Neural cell (in vitro differentiated cells): ENCODE data around the gene GALNT4. TPM values are rescaled to one million over a fixed set of nuclear protein-coding genes. Genes with fewer than 3 reads are reported as not detected.

ENCODE experiments used
- H2AFZ ChIP-seq: fragments of 200-600, 300-800 bp; sonication (generic), shearing (Covaris generic); 2 replicates; pipeline ENCODE4 v1.6.0; 2014; ENCODE audit warnings: low read depth, mild to moderate bottlenecking, antibody characterized with exemption, low read length, moderate library complexity
- H3F3A ChIP-seq: fragments of 200-600 bp; shearing (Covaris generic); 2 replicates; pipeline ENCODE4 v1.6.1; 2016; ENCODE audit warnings: mild to moderate bottlenecking, moderate library complexity, mixed read lengths, antibody characterized with exemption, low read length; ENCODE audit not compliant: insufficient read depth, poor library complexity, severe bottlenecking
- H3K27ac ChIP-seq: fragments of 200-600, 300-800 bp; sonication (generic), shearing (Covaris generic); 2 replicates; pipeline ENCODE4 v1.5.1; 2014; ENCODE audit warnings: mild to moderate bottlenecking, low read length, moderate library complexity
- H3K27me3 ChIP-seq: fragments of 300-800, 200-600 bp; sonication (generic), shearing (Covaris generic); 2 replicates; pipeline ENCODE4 v1.6.0; 2014; ENCODE audit warnings: mild to moderate bottlenecking, low read depth, low read length, moderate library complexity; ENCODE audit not compliant: insufficient read depth
- H3K36me3 ChIP-seq: fragments of 300-800, 200-600 bp; sonication (generic), shearing (Covaris generic); 2 replicates; pipeline ENCODE4 v1.5.1; 2014; ENCODE audit warnings: mild to moderate bottlenecking, antibody characterized with exemption, low read length, moderate library complexity; ENCODE audit not compliant: insufficient read depth
- H3K4me2 ChIP-seq: fragments of 300-800, 200-600 bp; sonication (generic), shearing (Covaris generic); 2 replicates; pipeline ENCODE4 v1.6.0; 2014; ENCODE audit warnings: mild to moderate bottlenecking, low read length
- H3K4me3 ChIP-seq: fragments of 300-800, 200-600 bp; sonication (generic), shearing (Covaris generic); 2 replicates; pipeline ENCODE4 v1.5.1; 2014; ENCODE audit warnings: mild to moderate bottlenecking, low read length, moderate library complexity
- H3K79me2 ChIP-seq: fragments of 200-600 bp; shearing (Covaris generic); replicated peaks from 2 replicates; pipeline ENCODE4 v1.6.0; 2014; ENCODE audit warnings: mild to moderate bottlenecking, low read length, moderate library complexity; ENCODE audit not compliant: insufficient read depth
- H3K9ac ChIP-seq: fragments of 300-800, 200-600 bp; sonication (generic), shearing (Covaris generic); 2 replicates; pipeline ENCODE4 v1.6.1; 2016; ENCODE audit warnings: mild to moderate bottlenecking, low read length, mixed read lengths
- H3K9me2 ChIP-seq: fragments of 200-600 bp; shearing (Covaris generic); 2 replicates; pipeline ENCODE4 v1.6.1; 2016; ENCODE audit warnings: mild to moderate bottlenecking, low read length, mixed read lengths; ENCODE audit not compliant: insufficient read depth
- H3K9me3 ChIP-seq: fragments of 200-600, 300-800 bp; sonication (generic), shearing (Covaris generic); 2 replicates; pipeline ENCODE4 v1.6.1; 2016; ENCODE audit warnings: mild to moderate bottlenecking, mixed run types, low read length, moderate library complexity, mixed read lengths
- H4K20me1 ChIP-seq: fragments of 200-600 bp; shearing (Covaris generic); 2 replicates; pipeline ENCODE4 v1.6.1; 2016; ENCODE audit warnings: mild to moderate bottlenecking, mixed run types; ENCODE audit not compliant: insufficient read depth
- EP300 ChIP-seq: fragments of 450-650 bp; conservative IDR thresholded peaks from 2 replicates; pipeline ENCODE4 v1.6.1; 2014; ENCODE audit warnings: antibody characterized with exemption, mild to moderate bottlenecking, moderate library complexity; ENCODE audit not compliant: poor library complexity, severe bottlenecking
- EZH2 ChIP-seq: fragments of 200-600, 300-800 bp; shearing (Covaris generic), sonication (generic); IDR thresholded peaks from 2 replicates; pipeline ENCODE4 v1.6.1; 2014; ENCODE audit warnings: antibody characterized with exemption, low read length, borderline replicate concordance, mild to moderate bottlenecking; ENCODE audit not compliant: insufficient read depth, poor library complexity, severe bottlenecking
- MXI1 ChIP-seq: fragments of 450-650 bp; conservative IDR thresholded peaks from 2 replicates; pipeline ENCODE4 v1.6.1; 2014; ENCODE audit warnings: antibody characterized with exemption, mild to moderate bottlenecking; ENCODE audit not compliant: poor library complexity, severe bottlenecking
- POLR2AphosphoS5 ChIP-seq: IDR thresholded peaks from 2 replicates; pipeline ENCODE4 v1.6.1; 2012
- RAD21 ChIP-seq: fragments of 450-650 bp; conservative IDR thresholded peaks from 2 replicates; pipeline ENCODE4 v1.6.1; 2014; ENCODE audit warnings: antibody characterized with exemption, mild to moderate bottlenecking, moderate library complexity
- SMC3 ChIP-seq: fragments of 450-650 bp; conservative IDR thresholded peaks from 2 replicates; pipeline ENCODE4 v1.6.1; 2014; ENCODE audit warnings: antibody characterized with exemption, mild to moderate bottlenecking, moderate library complexity; ENCODE audit not compliant: poor library complexity
- TAF1 ChIP-seq: IDR thresholded peaks from 2 replicates; pipeline ENCODE4 v1.6.1; 2012; ENCODE audit warnings: low read depth
- polyA plus RNA-seq: library from polyadenylated mRNA; depleted of rRNA; stranded (reverse); fragments of >200 nt; gene quantifications from 2 replicates; pipeline ENCODE4 v1.2.3, GENCODE V29; 2014
- TF ChIP-seq, protein P1 (sequence below): fragments of 450-650 bp; IDR thresholded peaks from 2 replicates; pipeline ENCODE4 v1.5.1; 2014; ENCODE audit warnings: antibody characterized with exemption, mild to moderate bottlenecking, moderate library complexity; ENCODE audit not compliant: poor library complexity, severe bottlenecking
- TF ChIP-seq, protein P2 (sequence below): IDR thresholded peaks from 2 replicates; pipeline ENCODE4 v1.6.1; 2012; ENCODE audit warnings: borderline replicate concordance

GALNT4 gene
- polyA plus RNA-seq, 1 donor from 2014 or later: 0.78 TPM

GRCh38 chr12:89513544-89513943 lies 11.1 kb downstream of the GALNT4 start:
- Histone ChIP-seq H3K9me3 (no peaks in the 10 kb centered on the region), H3K79me2 (no peaks in the 10 kb centered on the region), H3K4me2 (no peak overlapping the region), H2AFZ (no peak overlapping the region), H3K9me2 (no peaks in the 10 kb centered on the region), H4K20me1 (no peaks in the 10 kb centered on the region), H3F3A (no peaks in the 10 kb centered on the region), H3K4me3 (no peak overlapping the region), H3K27ac (no peak overlapping the region), H3K27me3 (no peaks in the 10 kb centered on the region), H3K36me3 (no peaks in the 10 kb centered on the region), H3K9ac (no peak overlapping the region)
- TF ChIP-seq, protein P1, sequence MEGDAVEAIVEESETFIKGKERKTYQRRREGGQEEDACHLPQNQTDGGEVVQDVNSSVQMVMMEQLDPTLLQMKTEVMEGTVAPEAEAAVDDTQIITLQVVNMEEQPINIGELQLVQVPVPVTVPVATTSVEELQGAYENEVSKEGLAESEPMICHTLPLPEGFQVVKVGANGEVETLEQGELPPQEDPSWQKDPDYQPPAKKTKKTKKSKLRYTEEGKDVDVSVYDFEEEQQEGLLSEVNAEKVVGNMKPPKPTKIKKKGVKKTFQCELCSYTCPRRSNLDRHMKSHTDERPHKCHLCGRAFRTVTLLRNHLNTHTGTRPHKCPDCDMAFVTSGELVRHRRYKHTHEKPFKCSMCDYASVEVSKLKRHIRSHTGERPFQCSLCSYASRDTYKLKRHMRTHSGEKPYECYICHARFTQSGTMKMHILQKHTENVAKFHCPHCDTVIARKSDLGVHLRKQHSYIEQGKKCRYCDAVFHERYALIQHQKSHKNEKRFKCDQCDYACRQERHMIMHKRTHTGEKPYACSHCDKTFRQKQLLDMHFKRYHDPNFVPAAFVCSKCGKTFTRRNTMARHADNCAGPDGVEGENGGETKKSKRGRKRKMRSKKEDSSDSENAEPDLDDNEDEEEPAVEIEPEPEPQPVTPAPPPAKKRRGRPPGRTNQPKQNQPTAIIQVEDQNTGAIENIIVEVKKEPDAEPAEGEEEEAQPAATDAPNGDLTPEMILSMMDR: no peak
- TF ChIP-seq SMC3 (no peak), EP300 (no peak), RAD21 (no peak), EZH2 (no peak), POLR2AphosphoS5 (no peak), MXI1 (no peak), TAF1 (no peak)
- TF ChIP-seq, protein P2, sequence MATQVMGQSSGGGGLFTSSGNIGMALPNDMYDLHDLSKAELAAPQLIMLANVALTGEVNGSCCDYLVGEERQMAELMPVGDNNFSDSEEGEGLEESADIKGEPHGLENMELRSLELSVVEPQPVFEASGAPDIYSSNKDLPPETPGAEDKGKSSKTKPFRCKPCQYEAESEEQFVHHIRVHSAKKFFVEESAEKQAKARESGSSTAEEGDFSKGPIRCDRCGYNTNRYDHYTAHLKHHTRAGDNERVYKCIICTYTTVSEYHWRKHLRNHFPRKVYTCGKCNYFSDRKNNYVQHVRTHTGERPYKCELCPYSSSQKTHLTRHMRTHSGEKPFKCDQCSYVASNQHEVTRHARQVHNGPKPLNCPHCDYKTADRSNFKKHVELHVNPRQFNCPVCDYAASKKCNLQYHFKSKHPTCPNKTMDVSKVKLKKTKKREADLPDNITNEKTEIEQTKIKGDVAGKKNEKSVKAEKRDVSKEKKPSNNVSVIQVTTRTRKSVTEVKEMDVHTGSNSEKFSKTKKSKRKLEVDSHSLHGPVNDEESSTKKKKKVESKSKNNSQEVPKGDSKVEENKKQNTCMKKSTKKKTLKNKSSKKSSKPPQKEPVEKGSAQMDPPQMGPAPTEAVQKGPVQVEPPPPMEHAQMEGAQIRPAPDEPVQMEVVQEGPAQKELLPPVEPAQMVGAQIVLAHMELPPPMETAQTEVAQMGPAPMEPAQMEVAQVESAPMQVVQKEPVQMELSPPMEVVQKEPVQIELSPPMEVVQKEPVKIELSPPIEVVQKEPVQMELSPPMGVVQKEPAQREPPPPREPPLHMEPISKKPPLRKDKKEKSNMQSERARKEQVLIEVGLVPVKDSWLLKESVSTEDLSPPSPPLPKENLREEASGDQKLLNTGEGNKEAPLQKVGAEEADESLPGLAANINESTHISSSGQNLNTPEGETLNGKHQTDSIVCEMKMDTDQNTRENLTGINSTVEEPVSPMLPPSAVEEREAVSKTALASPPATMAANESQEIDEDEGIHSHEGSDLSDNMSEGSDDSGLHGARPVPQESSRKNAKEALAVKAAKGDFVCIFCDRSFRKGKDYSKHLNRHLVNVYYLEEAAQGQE: no peak

DNA sequence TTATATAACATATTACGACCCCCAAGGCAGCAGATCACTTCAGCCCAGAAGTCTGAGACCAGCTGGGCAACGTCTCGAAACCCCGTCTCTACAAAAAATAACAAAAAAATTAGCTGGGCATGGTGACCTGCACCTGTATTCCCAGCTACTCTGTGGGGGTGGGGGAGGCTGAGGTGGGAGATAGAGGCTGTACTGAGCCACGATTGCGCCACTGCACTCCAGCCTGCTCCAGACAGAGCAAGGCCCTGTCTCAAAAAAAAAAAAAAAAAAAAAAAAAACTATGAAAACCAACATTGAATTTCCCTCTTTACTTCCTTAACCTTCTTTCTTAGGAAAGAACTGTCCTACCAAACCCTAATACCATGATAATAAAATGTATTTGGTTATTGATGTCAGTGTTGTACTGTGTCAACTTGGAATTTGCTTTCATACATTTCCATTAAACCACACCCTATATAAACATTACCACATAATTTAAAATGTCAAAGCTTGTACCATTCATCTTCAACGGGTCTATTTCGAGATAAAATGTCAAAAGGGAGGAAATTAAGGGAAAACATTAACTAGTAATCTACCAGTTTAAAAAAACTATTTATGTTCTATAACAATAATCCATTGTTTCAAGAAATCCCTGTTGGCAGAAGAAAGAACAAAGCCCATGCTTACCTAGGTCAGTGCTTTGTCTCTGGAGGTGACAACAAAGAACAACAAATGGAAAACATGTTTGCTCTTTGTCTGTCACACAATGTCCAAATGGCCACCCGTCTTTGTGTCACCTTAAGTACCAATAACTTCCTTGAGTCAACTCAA lies 17.4 kb downstream of the GALNT4 start:
- Histone ChIP-seq H3K36me3 (no peaks in the 10 kb centered on the region), H3K4me3 (no peak overlapping the region), H4K20me1 (no peaks in the 10 kb centered on the region), H3K4me2 (no peak overlapping the region), H2AFZ (no peak overlapping the region), H3F3A (no peaks in the 10 kb centered on the region), H3K9me2 (no peaks in the 10 kb centered on the region), H3K27ac (no peak overlapping the region), H3K9me3 (no peaks in the 10 kb centered on the region), H3K9ac (no peak overlapping the region), H3K27me3 (no peaks in the 10 kb centered on the region), H3K79me2 (no peaks in the 10 kb centered on the region)
- TF ChIP-seq, protein P1: no peak
- TF ChIP-seq POLR2AphosphoS5: no peak
- no peak for TF ChIP-seq TAF1
- no peak for TF ChIP-seq EP300
- no peak for TF ChIP-seq SMC3
- TF ChIP-seq, protein P2: no peak
- no peak for TF ChIP-seq RAD21
- no peak for TF ChIP-seq MXI1
- no peak for TF ChIP-seq EZH2
